EH (cell line): ENCODE measurements around the gene SLC19A1.

ENCODE experiments used
- DNase-seq: peaks from one replicate; pipeline ENCODE4 v3.0.0-alpha.2; 2015; ENCODE audit warnings: low read depth

SLC19A1 gene

GRCh38 chr21:45517249-45518065 lies 24.8 kb downstream of the SLC19A1 start:
- no peak for DNase-seq

DNA sequence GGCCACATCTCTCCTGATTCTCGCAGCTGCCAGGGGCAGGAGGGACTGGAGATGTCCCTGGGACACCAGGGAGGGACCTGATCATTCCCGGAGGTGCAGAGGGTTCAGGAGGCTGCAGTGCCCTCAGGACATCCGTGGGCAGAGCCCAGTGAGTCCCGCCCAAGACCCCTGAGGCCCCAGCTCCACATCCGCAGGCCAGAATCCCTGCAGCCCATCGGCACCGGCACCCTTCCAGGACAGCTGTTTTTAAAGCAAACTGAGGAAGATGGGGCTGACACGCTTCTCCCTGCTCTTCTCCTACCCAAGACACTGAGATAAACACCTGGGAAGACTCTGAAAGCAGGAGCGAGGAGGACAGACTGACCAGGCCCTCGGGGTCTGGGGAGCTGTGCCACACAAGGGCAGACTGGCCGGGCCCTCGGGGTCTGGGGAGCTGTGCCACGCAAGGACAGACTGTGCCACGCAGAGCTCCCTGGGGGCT lies 25.5 kb downstream of the SLC19A1 start:
- no peak for DNase-seq

DNA sequence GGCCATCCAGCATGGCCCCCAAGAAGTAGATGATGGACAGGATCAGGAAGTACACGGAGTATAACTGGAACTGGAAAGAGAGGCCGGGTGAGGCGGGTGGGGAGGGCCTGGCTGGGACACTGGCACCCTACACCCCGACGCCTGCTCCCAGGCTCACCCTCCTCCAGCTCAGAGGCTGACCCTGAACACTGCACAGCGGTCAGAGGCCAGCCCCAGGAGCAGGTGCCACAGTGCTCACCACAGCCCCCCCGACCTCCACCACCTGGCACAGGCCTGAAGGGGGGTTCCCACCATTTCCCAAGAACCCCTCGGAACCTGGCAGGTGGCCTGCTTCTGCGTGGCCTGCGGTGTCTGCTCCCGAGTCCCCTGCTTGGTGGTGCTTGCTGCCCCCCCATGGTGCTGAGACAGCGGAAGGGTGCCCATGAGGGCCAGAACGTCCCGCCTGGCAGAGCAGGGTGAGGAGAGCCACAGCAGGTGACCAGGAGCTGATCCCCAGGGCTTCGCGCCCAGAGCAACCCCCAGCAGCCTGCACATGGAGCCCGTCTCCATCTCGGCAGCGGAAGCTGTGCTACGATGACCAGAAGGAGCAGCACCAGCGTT lies 26.1 kb downstream of the SLC19A1 start:
- DNase-seq = no peak

- no peak for DNase-seq
Measured at GRCh38 chr21:45515241-45516061, 26.8 kb downstream of the SLC19A1 start.

DNA sequence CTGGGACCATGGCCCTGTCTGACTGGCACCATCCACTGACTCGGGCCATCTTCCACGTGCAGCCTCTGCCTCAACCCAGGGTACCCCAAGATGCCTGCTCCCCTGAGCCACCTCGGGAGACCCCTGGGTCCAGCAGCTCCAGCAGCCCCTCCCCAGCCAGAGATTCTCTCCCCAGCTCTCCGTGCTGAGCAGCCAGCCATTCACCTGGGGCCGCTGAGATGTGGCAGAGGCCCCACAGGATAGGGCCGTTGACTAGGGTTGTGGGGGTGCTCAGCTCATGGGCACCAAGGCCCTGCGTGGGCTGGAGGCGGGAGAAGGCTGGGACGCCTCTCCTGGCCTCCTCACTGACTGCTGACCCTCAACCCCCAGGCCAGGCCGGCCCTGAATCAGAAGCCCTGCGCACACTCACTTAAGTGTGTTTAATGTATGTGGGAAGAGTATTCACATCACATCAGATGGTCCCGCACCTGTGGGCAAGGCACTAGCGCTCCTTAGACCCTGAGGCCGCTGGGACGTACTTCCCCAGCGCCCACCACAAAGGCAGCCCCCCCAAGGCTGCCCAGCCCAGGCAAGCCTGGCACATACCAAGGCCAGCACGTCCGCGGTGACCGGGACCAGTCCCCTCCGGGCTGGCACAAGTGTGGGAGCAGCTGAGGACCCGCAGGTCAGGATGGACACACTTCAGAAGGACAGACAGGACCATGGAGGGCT lies 27.8 kb downstream of the SLC19A1 start:
- DNase-seq = no peak

GRCh38 chr21:45513741-45514310 lies 28.4 kb downstream of the SLC19A1 start:
- no peak for DNase-seq

- no peak for DNase-seq
Measured at GRCh38 chr21:45513003-45513717, 29.1 kb downstream of the SLC19A1 start.

GRCh38 chr21:45512626-45513002 lies 29.6 kb downstream of the SLC19A1 start:
- DNase-seq = no peak

GRCh38 chr21:45511661-45512431 lies 30.4 kb downstream of the SLC19A1 start:
- no peak for DNase-seq

DNA sequence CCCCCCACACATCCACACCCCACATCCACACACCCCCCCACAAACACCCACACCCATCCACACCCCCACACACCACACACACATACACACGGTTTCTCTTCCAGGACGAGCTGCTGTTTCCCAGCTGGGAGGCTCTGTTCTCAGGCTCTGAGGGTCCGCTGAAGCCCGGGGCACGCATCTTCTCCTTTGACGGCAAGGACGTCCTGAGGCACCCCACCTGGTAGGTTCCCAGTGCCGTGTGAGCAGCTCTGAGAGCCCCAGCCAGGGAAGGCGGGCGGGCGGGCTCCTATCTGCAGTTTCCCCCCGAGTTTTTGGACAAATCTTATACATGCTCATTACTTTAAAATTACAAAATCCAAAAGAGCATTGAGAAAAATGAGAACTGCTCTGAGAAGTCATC lies 31.2 kb downstream of the SLC19A1 start:
- DNase-seq = no peak

DNA sequence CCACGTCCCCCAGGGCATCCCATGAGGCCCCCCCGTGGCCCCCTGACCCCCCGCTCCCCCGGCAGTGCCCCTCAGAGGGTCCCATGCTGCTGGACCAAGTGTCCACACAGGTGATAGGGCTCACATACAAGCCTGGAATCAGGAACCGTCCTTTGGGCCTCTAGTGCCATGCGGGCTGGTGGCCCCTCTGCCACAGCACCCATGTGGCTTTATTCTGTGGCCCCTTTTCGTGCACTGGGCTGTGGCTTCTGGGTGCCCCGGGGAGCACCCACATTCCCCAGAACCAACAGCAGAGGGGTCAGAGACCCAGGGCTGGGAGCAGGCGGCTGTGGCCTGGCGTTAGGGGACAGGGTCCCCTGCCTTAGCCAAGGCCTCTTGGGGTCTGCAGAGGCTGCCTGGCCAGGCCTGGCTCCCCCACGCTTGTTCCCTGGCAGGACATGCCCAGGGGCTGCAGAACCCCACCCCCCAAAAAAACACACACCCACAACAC lies 31.7 kb downstream of the SLC19A1 start:
- DNase-seq = no peak

DNA sequence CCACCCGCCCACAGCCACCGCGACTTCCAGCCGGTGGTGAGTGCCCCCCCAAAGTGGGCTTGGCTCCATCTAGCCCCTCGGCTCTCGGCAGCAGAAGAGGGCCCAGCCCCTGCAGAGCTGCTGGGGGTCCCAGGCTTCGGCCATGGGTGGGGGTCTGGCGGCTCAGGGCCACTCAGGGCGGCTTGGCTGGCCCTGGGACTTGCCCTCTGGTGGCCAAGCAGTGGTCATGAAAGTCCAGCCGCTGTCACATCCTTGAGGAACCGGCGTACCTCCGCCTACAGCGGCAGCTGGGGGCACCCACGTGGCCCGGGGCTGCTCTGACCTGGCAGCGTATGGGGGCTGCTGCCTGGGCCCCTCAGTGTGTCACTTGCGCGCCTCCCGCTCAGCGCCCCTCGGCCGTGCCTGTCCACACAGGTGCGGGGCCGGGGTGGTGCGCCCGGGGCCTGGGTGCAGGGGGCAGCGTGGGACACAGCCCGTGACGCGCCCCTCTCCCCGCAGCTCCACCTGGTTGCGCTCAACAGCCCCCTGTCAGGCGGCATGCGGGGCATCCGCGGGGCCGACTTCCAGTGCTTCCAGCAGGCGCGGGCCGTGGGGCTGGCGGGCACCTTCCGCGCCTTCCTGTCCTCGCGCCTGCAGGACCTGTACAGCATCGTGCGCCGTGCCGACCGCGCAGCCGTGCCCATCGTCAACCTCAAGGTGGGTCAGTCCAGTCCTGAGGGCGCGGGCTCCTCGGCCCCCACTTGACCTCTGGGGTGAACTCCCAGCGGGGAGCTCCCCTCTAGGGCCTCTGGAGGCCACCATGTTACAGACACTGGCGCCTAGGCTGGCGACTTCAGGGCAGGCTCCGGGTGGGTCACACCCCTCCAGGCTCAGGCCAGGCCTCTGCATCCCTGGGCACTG lies 32.4 kb downstream of the SLC19A1 start:
- no peak for DNase-seq

GRCh38 chr21:45508607-45509565 lies 33.4 kb downstream of the SLC19A1 start:
- no peak for DNase-seq

GRCh38 chr21:45507888-45508508 lies 34.2 kb downstream of the SLC19A1 start:
- DNase-seq = no peak

GRCh38 chr21:45507523-45507875 lies 34.7 kb downstream of the SLC19A1 start:
- DNase-seq = no peak

DNA sequence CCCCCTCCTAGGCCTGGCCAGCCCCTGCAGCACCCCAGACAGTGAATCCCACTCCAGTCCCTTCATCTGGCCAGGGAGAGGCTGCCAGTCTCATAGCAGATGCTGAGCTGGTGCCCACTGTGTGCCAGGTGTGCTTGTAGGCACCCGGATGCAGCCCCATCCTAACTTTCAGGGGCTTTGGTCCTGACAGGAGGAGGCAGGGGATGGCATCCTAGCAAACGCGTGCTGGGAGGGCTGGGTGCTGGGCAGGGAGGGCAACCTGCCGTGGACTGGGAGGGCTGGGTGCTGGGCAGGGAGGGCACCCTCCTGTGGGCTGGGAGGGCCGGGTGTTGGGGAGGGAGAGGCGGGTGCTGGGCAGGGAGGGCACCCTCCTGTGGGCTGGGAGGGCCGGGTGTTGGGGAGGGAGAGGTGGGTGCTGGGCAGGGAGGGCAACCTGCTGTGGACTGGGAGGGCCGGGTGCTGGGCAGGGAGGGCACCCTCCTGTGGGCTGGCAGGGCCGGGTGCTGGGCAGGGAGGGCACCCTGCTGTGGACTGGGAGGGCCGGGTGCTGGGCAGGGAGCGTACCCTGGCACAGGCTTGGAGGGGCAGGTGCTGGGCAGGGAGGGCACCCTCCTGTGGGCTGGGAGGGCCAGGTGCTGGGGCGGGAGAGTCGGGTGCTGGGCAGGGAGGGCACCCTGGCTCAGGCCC lies 35.3 kb downstream of the SLC19A1 start:
- DNase-seq = no peak

DNA sequence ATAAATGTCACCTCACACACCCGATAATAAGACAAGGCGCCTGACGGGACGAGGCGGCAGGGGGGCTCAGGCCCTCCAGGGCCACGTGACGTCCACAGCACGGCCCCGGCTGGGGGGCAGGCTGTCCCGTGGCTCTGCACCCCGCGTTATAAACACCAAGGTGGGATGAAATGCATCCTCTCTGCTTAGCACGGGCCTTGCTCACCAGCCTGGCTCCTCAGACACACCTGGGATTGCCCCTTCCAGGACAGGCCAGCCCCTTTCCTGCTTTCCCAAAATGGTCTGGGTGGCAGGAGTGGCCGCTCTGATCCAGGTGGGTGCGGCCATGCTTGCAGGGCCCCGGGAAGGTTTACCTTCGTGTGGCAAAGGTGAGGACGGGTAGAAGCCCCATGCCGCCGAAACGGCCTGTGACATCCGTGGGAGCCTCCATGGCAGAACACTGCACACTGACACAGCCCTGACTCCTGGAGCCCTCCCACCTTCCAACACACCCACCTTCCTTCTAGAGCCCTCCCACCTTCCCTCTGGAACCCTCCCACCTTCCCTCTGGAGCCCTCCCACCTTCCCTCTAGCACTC lies 35.9 kb downstream of the SLC19A1 start:
- DNase-seq = no peak
